ENCODE data around the gene S100A16. TPM values are rescaled to one million over a fixed set of nuclear protein-coding genes. Genes with fewer than 3 reads are reported as not detected.

Gene S100A16
- total RNA-seq, 1 experiment from 2014 or later, result 196 TPM

DNA sequence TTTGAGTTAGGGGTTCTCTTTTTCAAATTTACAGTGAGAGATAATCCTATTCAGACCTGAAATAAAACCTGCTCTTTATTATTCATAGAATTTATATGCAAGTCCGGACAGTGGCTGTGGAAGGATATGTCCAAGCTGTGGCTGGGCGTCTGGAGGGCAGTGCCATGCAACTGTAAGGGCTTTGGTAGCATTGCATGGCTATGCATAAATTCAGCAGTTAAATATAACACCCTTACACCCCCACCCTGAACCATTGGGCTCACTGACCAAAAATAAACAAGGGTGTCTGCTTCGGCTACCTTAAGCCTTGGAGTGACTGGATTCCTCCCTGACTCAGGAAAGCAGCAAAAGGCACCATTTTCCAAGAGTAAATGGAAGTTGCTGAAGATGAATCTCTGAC lies 26.3 kb upstream of the S100A16 start (continued):
- TF ChIP-seq, protein P1, sequence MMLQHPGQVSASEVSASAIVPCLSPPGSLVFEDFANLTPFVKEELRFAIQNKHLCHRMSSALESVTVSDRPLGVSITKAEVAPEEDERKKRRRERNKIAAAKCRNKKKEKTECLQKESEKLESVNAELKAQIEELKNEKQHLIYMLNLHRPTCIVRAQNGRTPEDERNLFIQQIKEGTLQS (IDR thresholded peaks at IDR 0.05), result no peak
- TF ChIP-seq, protein P2, sequence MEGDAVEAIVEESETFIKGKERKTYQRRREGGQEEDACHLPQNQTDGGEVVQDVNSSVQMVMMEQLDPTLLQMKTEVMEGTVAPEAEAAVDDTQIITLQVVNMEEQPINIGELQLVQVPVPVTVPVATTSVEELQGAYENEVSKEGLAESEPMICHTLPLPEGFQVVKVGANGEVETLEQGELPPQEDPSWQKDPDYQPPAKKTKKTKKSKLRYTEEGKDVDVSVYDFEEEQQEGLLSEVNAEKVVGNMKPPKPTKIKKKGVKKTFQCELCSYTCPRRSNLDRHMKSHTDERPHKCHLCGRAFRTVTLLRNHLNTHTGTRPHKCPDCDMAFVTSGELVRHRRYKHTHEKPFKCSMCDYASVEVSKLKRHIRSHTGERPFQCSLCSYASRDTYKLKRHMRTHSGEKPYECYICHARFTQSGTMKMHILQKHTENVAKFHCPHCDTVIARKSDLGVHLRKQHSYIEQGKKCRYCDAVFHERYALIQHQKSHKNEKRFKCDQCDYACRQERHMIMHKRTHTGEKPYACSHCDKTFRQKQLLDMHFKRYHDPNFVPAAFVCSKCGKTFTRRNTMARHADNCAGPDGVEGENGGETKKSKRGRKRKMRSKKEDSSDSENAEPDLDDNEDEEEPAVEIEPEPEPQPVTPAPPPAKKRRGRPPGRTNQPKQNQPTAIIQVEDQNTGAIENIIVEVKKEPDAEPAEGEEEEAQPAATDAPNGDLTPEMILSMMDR (IDR thresholded peaks at IDR 0.05 in 2 of 3, conservative IDR thresholded peaks at IDR 0.05 in 1 of 3; ENCODE audit: borderline replicate concordance in 1 of 3, insufficient read depth in 1 of 3, low read depth in 2 of 3, low read length in 2 of 3), result no peak
- TF ChIP-seq, protein P3, sequence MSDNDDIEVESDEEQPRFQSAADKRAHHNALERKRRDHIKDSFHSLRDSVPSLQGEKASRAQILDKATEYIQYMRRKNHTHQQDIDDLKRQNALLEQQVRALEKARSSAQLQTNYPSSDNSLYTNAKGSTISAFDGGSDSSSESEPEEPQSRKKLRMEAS (IDR thresholded peaks at IDR 0.05), result no peak
- TF ChIP-seq ZFX (IDR thresholded peaks at IDR 0.05) (no peak), TCF7L2 (IDR thresholded peaks at IDR 0.05; ENCODE audit: borderline replicate concordance, extremely low read depth, insufficient read depth, insufficient read length) (no peak), RAD21 (IDR thresholded peaks at IDR 0.05; ENCODE audit: low read depth) (no peak), POLR2AphosphoS5 (IDR thresholded peaks at IDR 0.05; ENCODE audit: low read depth, low read length) (no peak)

DNA sequence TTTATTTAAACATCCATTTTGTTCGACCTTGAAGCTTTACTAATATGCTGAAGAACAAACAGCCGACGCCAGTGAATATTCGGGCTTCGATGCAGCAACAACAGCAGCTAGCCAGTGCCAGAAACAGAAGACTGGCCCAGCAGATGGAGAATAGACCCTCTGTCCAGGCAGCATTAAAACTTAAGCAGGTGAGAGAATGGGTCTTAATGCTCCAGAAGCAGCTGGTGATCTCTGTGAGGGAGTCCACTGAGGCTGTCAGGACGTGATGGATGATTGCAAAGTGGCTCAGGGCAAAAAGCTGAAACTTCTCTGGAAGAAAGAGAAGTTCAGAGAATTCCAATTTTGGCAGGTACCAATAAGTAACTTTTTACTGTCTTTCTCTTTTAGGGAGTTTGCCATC lies 25.3 kb upstream of the S100A16 start:
- ChIA-PET RAD21 (ENCODE audit: low non-redundant PET in 1 of 2, low total read pairs in 2 of 2, uncharacterized antibody in 2 of 2, unreplicated experiment in 2 of 2) (no interaction called here), CTCF (interaction anchor here (1.2 kb wide), 1 partner anchor 11 kb away, joined by 5 read pairs; the partner anchor contains the start of gene S100A13), POLR2A (interaction anchor here (0.7 to 1.2 kb wide), 2 partner anchors 11 to 161 kb away, joined by 3 to 4 read pairs; partner anchors contain the start of gene S100A13)
- Histone ChIP-seq H4K20me1 (ENCODE audit: insufficient read depth) (peaks cover 4% of the 10 kb centered on the region; the same call in 1 of the 2 replicates), H3K79me2 (ENCODE audit: insufficient read depth, low read length) (peaks cover 94% of the 10 kb centered on the region), H3K9me3 (ENCODE audit: control insufficient read depth in 1 of 2, insufficient read depth in 1 of 2, low read depth in 1 of 2, low read length in 2 of 2) (no peaks in the 10 kb centered on the region), H3K27ac (ENCODE audit: low read depth, low read length) (no peak overlapping the region), H3K9me2 (ENCODE audit: insufficient read depth) (no peaks in the 10 kb centered on the region), H2AFZ (ENCODE audit: low read depth, low read length, poor library complexity, severe bottlenecking) (no peak overlapping the region), H3K4me2 (ENCODE audit: low read length) (no peak overlapping the region), H3K9ac (ENCODE audit: low read length) (no peak overlapping the region), H3K4me3 (replicated peaks in 1 of 2; ENCODE audit: low read depth in 1 of 2, low read length in 2 of 2) (no peak overlapping the region), H3K27me3 (ENCODE audit: insufficient read depth, low read length) (no peaks in the 10 kb centered on the region), H3K36me3 (ENCODE audit: control insufficient read depth in 1 of 2, insufficient read depth in 2 of 2, low read length in 2 of 2) (peaks cover 62 to 74% of the 10 kb centered on the region in 2 experiments), H3K4me1 (ENCODE audit: control insufficient read depth in 1 of 2, insufficient read depth in 2 of 2, low read length in 2 of 2) (peaks cover 7 to 13% of the 10 kb centered on the region in 2 experiments)
- intact Hi-C loops (cut with micrococcal nuclease), result no loop called here
- no TSS peak for BruUV-seq (replicated peaks)
- DNase-seq (ENCODE audit: low read depth, low spot score), result no peak
- no peak for ATAC-seq
- TF ChIP-seq SP1 (IDR thresholded peaks at IDR 0.05; ENCODE audit: low read depth) (no peak), POLR2A (IDR thresholded peaks at IDR 0.05; ENCODE audit: borderline replicate concordance, extremely low read depth, insufficient read depth, insufficient read length) (no peak), CBX3 (IDR thresholded peaks at IDR 0.05; ENCODE audit: low read depth) (no peak), SIN3A (IDR thresholded peaks at IDR 0.05; ENCODE audit: low read depth) (no peak), FOSL1 (IDR thresholded peaks at IDR 0.05; ENCODE audit: low read depth) (no peak), JUND (IDR thresholded peaks at IDR 0.05) (no peak), EZH2 (IDR thresholded peaks at IDR 0.05) (no peak), ZNF274 (IDR thresholded peaks at IDR 0.05; ENCODE audit: low read depth, low read length) (no peak), YY1 (IDR thresholded peaks at IDR 0.05; ENCODE audit: extremely low read depth, insufficient replicate concordance, low read depth, low read length) (no peak), ZFX (IDR thresholded peaks at IDR 0.05) (no peak), TCF7L2 (IDR thresholded peaks at IDR 0.05; ENCODE audit: borderline replicate concordance, extremely low read depth, insufficient read depth, insufficient read length) (no peak), EGR1 (IDR thresholded peaks at IDR 0.05; ENCODE audit: low read depth) (no peak)
- TF ChIP-seq, protein P1 (IDR thresholded peaks at IDR 0.05), result no peak
- TF ChIP-seq, protein P2 (IDR thresholded peaks at IDR 0.05 in 2 of 3, conservative IDR thresholded peaks at IDR 0.05 in 1 of 3; ENCODE audit: borderline replicate concordance in 1 of 3, insufficient read depth in 1 of 3, low read depth in 2 of 3, low read length in 2 of 3), result no peak
- TF ChIP-seq, protein P4, sequence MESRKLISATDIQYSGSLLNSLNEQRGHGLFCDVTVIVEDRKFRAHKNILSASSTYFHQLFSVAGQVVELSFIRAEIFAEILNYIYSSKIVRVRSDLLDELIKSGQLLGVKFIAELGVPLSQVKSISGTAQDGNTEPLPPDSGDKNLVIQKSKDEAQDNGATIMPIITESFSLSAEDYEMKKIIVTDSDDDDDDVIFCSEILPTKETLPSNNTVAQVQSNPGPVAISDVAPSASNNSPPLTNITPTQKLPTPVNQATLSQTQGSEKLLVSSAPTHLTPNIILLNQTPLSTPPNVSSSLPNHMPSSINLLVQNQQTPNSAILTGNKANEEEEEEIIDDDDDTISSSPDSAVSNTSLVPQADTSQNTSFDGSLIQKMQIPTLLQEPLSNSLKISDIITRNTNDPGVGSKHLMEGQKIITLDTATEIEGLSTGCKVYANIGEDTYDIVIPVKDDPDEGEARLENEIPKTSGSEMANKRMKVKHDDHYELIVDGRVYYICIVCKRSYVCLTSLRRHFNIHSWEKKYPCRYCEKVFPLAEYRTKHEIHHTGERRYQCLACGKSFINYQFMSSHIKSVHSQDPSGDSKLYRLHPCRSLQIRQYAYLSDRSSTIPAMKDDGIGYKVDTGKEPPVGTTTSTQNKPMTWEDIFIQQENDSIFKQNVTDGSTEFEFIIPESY (IDR thresholded peaks at IDR 0.05; ENCODE audit: extremely low read depth, insufficient replicate concordance, low read length), result no peak

All from HCT116 (cell line).